ENCODE results near the gene SH3RF1.

GRCh38 chr4:169135776-169136175 is 135.0 kb downstream of the SH3RF1 start:
- TF ChIP-seq CTCF (IDR thresholded peaks at IDR 0.05): no peak
- no peak for TF ChIP-seq POLR2A (IDR thresholded peaks at IDR 0.05)

Measured in body of pancreas (tissue), 4 donors.